Esophagus (tissue), 2 donors: ENCODE measurements around the gene ADAM12. TPM values are rescaled to one million over a fixed set of nuclear protein-coding genes. Genes with fewer than 3 reads are reported as not detected.

ENCODE experiments used
- H3K27ac ChIP-seq, 2 donors: one replicate each; pipeline ENCODE4 v1.5.1; 2013; ENCODE audit warnings: low read depth in 2 of 2, mild to moderate bottlenecking in 2 of 2, inconsistent platforms in 1 of 2, low read length in 1 of 2, moderate library complexity in 1 of 2
- H3K27me3 ChIP-seq, 2 donors: one replicate each; pipeline ENCODE4 v1.6.1; 2013; ENCODE audit warnings: low read length in 2 of 2, control low read depth in 1 of 2, mild to moderate bottlenecking in 1 of 2; ENCODE audit not compliant: insufficient read depth in 2 of 2, control insufficient read depth in 1 of 2
- H3K36me3 ChIP-seq, 2 donors: one replicate each; pipeline ENCODE4 v1.6.1; 2013; ENCODE audit warnings: low read length in 1 of 2; ENCODE audit not compliant: control insufficient read depth in 2 of 2, insufficient read depth in 2 of 2
- H3K4me1 ChIP-seq, 2 donors: one replicate each; pipeline ENCODE4 v1.6.1; 2013; ENCODE audit warnings: low read length in 1 of 2; ENCODE audit not compliant: control insufficient read depth in 2 of 2, insufficient read depth in 2 of 2
- H3K4me3 ChIP-seq, 2 donors: one replicate each; pipeline ENCODE4 v1.5.1; 2013; ENCODE audit warnings: low read length in 2 of 2, mild to moderate bottlenecking in 2 of 2, low read depth in 1 of 2, moderate library complexity in 1 of 2
- H3K9me3 ChIP-seq, 2 donors: one replicate each; pipeline ENCODE4 v1.6.1; 2013; ENCODE audit warnings: mild to moderate bottlenecking in 2 of 2, low read depth in 1 of 2, low read length in 1 of 2, moderate library complexity in 1 of 2; ENCODE audit not compliant: control insufficient read depth in 2 of 2, insufficient read depth in 1 of 2
- WGBS, 2 donors: extraction: QIAGEN DNeasy Blood & Tissue Kit; methylation state at CpG; one replicate each; pipeline ENCODE4 v1.1.7; 2013; 5-methylcytosine and 5-hydroxymethylcytosine counted together
- polyA plus RNA-seq, 2 donors: library from polyadenylated mRNA; stranded (reverse); fragments of 200-250 nt; gene quantifications; one replicate each; pipeline ENCODE4 v1.2.3, GENCODE V29; 2013
- donor health status: healthy with polysubstance abuse.
- donor health status: Bipolar disorder and iron deficiency.

ADAM12 gene
- under 1 TPM; under 0.01 to 0.06 TPM for polyA plus RNA-seq

GRCh38 chr10:126387931-126388911 is at the start of gene ADAM12:
Gene ADAM12, minus strand, starts transcription at chr10:126388477. Its CDS starts 332 bp downstream, at chr10:126388145.
- 3 to 5% methylated on average over 114 to 127 of the region's 127 CpGs for WGBS, 2 donors
- Histone ChIP-seq H3K36me3 (no peaks in the 10 kb centered on the region), H3K4me3 (peak within 1 kb of the TSS; percentile 38 to 46), H3K27me3 (peaks cover 4 to 5% of the 10 kb centered on the region in 2 donors), H3K27ac (no peak within 1 kb of the TSS), H3K9me3 (no peaks in the 10 kb centered on the region), H3K4me1 (peaks cover 5 to 7% of the 10 kb centered on the region in 2 donors)

- H3K36me3 ChIP-seq, result no peaks in the 10 kb centered on the region
- no peak overlapping the region for H3K27ac ChIP-seq
- WGBS, 2 donors, result 52 to 76% methylated on average over 2 of the region's 2 CpGs
- H3K9me3 ChIP-seq, result no peaks in the 10 kb centered on the region
- no peaks in the 10 kb centered on the region for H3K27me3 ChIP-seq
- H3K4me1 ChIP-seq, result no peaks in the 10 kb centered on the region
- H3K4me3 ChIP-seq, result no peak overlapping the region
These were observed 49.5 kb upstream of the ADAM12 start for GRCh38 chr10:126437635-126438406.

- peaks cover 0 to 2% of the 10 kb centered on the region in 2 donors for H3K9me3 ChIP-seq
- H3K4me1 ChIP-seq, result peaks cover 0 to 3% of the 10 kb centered on the region in 2 donors
- no peak overlapping the region for H3K4me3 ChIP-seq
- H3K27me3 ChIP-seq, result no peaks in the 10 kb centered on the region
- no peaks in the 10 kb centered on the region for H3K36me3 ChIP-seq
- no peak overlapping the region for H3K27ac ChIP-seq
- 42 to 64% methylated on average over 5 of the region's 5 CpGs for WGBS, 2 donors
These were observed 46.0 kb upstream of the ADAM12 start for GRCh38 chr10:126434235-126434634.

- H3K27me3 ChIP-seq, result no peaks in the 10 kb centered on the region
- H3K4me3 ChIP-seq, result no peak overlapping the region
- H3K27ac ChIP-seq, result no peak overlapping the region
- H3K36me3 ChIP-seq, result no peaks in the 10 kb centered on the region
- H3K9me3 ChIP-seq, result peaks cover 0 to 2% of the 10 kb centered on the region in 2 donors
- whole genome bisulfite sequencing, 2 donors, result 61 to 69% methylated on average over 5 of the region's 5 CpGs
- peaks cover 0 to 3% of the 10 kb centered on the region in 2 donors for H3K4me1 ChIP-seq
These were observed 45.1 kb upstream of the ADAM12 start for GRCh38 chr10:126433351-126433750.

- Histone ChIP-seq H3K4me1 (peaks cover 0 to 3% of the 10 kb centered on the region in 2 donors), H3K4me3 (no peak overlapping the region), H3K27ac (no peak overlapping the region), H3K36me3 (no peaks in the 10 kb centered on the region), H3K27me3 (no peaks in the 10 kb centered on the region), H3K9me3 (peaks cover 0 to 2% of the 10 kb centered on the region in 2 donors)
- WGBS, 2 donors, result 71 to 81% methylated on average over 7 of the region's 7 CpGs
These were observed 44.2 kb upstream of the ADAM12 start for GRCh38 chr10:126432507-126432906.

DNA sequence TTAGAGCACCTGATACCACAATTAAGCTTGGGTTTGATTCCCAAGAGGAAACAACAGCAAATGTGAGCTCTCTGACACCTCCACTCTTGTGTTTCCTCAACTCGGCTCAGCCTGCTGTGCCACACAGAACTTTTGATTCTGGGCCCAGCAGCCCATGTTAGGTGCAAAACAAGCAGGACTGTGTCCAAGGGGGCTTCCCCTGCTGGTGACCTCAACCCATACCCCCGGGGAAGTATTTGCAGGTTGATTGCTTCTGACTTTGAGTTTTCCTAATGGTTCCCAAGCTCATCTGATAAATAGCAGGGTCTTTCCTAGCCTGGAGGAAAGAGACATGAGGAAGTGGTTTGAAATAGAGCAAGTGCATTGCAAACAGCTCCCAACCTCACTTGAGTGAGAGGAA is 43.5 kb upstream of the ADAM12 start:
- Histone ChIP-seq H3K27me3 (no peaks in the 10 kb centered on the region), H3K4me3 (no peak overlapping the region), H3K36me3 (no peaks in the 10 kb centered on the region), H3K27ac (no peak overlapping the region), H3K4me1 (peaks cover 0 to 3% of the 10 kb centered on the region in 2 donors), H3K9me3 (peaks cover 0 to 2% of the 10 kb centered on the region in 2 donors)
- 76 to 82% methylated on average over 2 of the region's 2 CpGs for WGBS, 2 donors

- Histone ChIP-seq H3K4me3 (no peak overlapping the region), H3K9me3 (peaks cover 0 to 2% of the 10 kb centered on the region in 2 donors), H3K36me3 (no peaks in the 10 kb centered on the region), H3K27me3 (no peaks in the 10 kb centered on the region), H3K4me1 (peaks cover 0 to 3% of the 10 kb centered on the region in 2 donors), H3K27ac (no peak overlapping the region)
- 78 to 81% methylated on average over 2 of the region's 2 CpGs for WGBS, 2 donors
These were observed 42.2 kb upstream of the ADAM12 start for GRCh38 chr10:126430512-126430911.

DNA sequence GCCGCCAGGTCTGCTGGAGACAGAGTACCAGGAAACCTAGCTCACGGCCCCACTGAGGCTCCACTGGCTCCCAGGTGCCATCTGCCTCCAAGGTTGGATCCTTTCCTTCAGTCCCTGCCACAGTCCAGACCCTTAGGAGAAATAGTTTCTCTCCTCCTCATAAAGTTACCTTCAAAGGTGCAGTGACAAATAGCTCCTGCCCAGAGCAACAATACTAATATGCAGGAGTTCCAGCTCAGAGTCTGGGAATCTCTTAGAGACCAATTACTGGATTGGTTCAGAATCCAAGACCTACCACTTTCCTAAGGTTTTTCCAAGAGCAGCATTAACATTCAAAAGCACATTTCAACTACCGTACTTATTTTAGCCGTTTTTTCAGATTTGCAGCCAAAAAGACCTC is 41.0 kb upstream of the ADAM12 start:
- WGBS, 2 donors, result 80 to 83% methylated on average over 4 of the region's 4 CpGs
- Histone ChIP-seq H3K9me3 (peaks cover 0 to 2% of the 10 kb centered on the region in 2 donors), H3K4me1 (peaks cover 0 to 3% of the 10 kb centered on the region in 2 donors)

DNA sequence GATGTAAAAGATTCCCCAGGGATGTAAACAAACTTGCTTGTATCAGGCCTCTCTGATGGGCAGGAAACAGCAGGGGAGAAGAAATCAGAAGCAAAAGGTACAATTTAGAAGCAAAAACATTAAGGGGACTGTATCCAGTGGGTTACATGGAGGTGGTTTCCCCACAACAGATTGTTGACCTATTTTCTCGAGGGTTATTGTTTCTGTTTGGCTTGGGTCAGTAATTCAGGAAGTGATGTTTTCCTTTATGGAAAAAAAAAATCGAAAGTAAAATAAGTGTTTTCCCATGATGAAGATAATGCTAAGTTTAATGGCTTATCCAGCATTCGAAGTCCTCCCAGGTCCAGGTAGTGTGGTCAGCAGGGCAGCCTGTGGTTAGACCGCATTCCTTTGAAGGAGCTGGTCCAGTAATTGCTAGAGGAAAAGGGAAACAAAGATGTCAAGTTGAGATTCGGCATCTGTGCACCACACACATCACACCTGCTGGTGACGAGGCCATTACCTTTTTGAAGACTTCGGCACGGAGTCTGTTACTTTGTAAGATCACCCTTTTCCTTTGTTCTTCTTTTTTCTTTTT is 37.3 kb upstream of the ADAM12 start:
- Histone ChIP-seq H3K9me3 (peaks cover 4% of the 10 kb centered on the region in 2 donors), H3K4me3 (no peak overlapping the region), H3K27me3 (no peaks in the 10 kb centered on the region), H3K27ac (no peak overlapping the region), H3K36me3 (no peaks in the 10 kb centered on the region), H3K4me1 (no peaks in the 10 kb centered on the region)
- whole genome bisulfite sequencing, 2 donors, result 55 to 58% methylated on average over 8 of the region's 8 CpGs

More for the DNA sequence above, 41.0 kb upstream of the ADAM12 start:
- no peaks in the 10 kb centered on the region for H3K36me3 ChIP-seq
- H3K4me3 ChIP-seq, result no peak overlapping the region
- no peaks in the 10 kb centered on the region for H3K27me3 ChIP-seq
- no peak overlapping the region for H3K27ac ChIP-seq
